Thyroid gland (tissue), 4 donors: ENCODE measurements around the gene ITGB1BP1. TPM values are rescaled to one million over a fixed set of nuclear protein-coding genes. Genes with fewer than 3 reads are reported as not detected.
A peak's percentile ranks its signal among the peaks of the same experiment; 100 is the strongest.

ENCODE experiments used
- DNase-seq, 2 donors: peaks; one replicate each; pipeline ENCODE4 v3.0.0-alpha.2; 2019
- H3K27ac ChIP-seq, 3 donors: fragments of 200-600 bp; sonication (generic); 1 replicate in 2 of 3; 2 replicates in 1 of 3; pipeline ENCODE4 v1.5.1; 2016 to 2019; ENCODE audit warnings: mild to moderate bottlenecking in 1 of 3, moderate library complexity in 1 of 3
- H3K27me3 ChIP-seq: fragments of 200-600 bp; sonication (generic); one replicate; pipeline ENCODE4 v1.5.1; 2019
- H3K36me3 ChIP-seq, 2 donors: fragments of 200-600 bp; sonication (generic); one replicate each; pipeline ENCODE4 v1.5.1; 2016 to 2019
- H3K4me1 ChIP-seq, 2 donors: fragments of 200-600 bp; sonication (generic); one replicate each; pipeline ENCODE4 v1.5.1; 2017 to 2019
- H3K4me3 ChIP-seq, 3 donors: fragments of 200-600 bp; sonication (generic); replicated peaks in 1 of 3; 1 replicate in 2 of 3; 2 replicates in 1 of 3; pipeline ENCODE4 v1.5.1; 2016; ENCODE audit warnings: mild to moderate bottlenecking in 1 of 3
- H3K9me3 ChIP-seq: fragments of 200-600 bp; sonication (generic); one replicate; pipeline ENCODE4 v1.5.1; 2017
- POLR2A ChIP-seq, 2 donors: fragments of 450-650 bp; IDR thresholded peaks; one replicate each; pipeline ENCODE4 v1.6.1; 2017; ENCODE audit warnings: antibody characterized with exemption in 2 of 2, mild to moderate bottlenecking in 2 of 2, moderate library complexity in 1 of 2
- WGBS, 2 donors: methylation state at CpG; one replicate each; pipeline ENCODE4 v1.1.5; 2017; 5-methylcytosine and 5-hydroxymethylcytosine counted together
- intact Hi-C: fragments of 100-400 bp; cut with DNase I; formaldehyde crosslinking; loops from one replicate; pipeline ENCODE4 v1.15.1; 2023
- total RNA-seq, 4 donors: library from RNA; depleted of rRNA; stranded (reverse); fragments of >200 nt; gene quantifications; one replicate each; pipeline ENCODE4 v1.2.3, GENCODE V29; 2016
- TF ChIP-seq, protein P1 (sequence below), 6 experiments: fragments of 200-600 bp in 3 of 6; fragments of 450-650 bp in 3 of 6; sonication (generic) in 3 of 6; IDR thresholded peaks; one replicate each; pipeline ENCODE4 v1.5.1; 2016 to 2019; ENCODE audit warnings: antibody characterized with exemption in 6 of 6, mild to moderate bottlenecking in 2 of 6, inconsistent platforms in 1 of 6, moderate library complexity in 1 of 6

The ITGB1BP1 gene
- total RNA-seq, 4 donors from 2014 or later, result 39.4 to 73.4 (median 45.8) TPM

DNA sequence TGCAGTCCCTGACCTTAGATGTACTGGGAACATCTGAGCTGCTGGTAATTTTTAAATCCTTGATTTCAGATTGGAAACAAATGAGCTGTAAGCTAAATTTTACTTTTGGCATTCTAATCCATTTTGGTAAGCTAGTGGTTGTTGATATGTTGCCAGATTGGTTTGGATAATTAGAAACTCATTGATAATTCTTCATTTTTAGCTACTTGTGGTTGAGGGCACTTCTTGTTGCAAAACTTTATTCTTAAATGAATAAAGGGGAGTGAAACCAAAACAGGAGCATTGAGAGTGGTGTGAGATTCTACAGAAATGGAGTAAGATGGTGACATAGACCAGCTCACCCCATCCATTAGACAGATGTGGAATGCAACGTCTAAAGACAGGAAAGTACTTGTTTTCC is 64.5 kb downstream of the ITGB1BP1 start:
- TF ChIP-seq POLR2A (IDR thresholded peaks at IDR 0.05), result no peak
- TF ChIP-seq, protein P1, sequence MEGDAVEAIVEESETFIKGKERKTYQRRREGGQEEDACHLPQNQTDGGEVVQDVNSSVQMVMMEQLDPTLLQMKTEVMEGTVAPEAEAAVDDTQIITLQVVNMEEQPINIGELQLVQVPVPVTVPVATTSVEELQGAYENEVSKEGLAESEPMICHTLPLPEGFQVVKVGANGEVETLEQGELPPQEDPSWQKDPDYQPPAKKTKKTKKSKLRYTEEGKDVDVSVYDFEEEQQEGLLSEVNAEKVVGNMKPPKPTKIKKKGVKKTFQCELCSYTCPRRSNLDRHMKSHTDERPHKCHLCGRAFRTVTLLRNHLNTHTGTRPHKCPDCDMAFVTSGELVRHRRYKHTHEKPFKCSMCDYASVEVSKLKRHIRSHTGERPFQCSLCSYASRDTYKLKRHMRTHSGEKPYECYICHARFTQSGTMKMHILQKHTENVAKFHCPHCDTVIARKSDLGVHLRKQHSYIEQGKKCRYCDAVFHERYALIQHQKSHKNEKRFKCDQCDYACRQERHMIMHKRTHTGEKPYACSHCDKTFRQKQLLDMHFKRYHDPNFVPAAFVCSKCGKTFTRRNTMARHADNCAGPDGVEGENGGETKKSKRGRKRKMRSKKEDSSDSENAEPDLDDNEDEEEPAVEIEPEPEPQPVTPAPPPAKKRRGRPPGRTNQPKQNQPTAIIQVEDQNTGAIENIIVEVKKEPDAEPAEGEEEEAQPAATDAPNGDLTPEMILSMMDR (IDR thresholded peaks at IDR 0.05), result no peak
- DNase-seq, result no peak
- no peaks in the 10 kb centered on the region for H3K27me3 ChIP-seq
- H3K4me3 ChIP-seq, result no peak overlapping the region
- peaks cover 6 to 15% of the 10 kb centered on the region in 2 donors for H3K36me3 ChIP-seq
- no peaks in the 10 kb centered on the region for H3K9me3 ChIP-seq
- H3K4me1 ChIP-seq, result peaks cover 0 to 14% of the 10 kb centered on the region in 2 donors
- intact Hi-C loops, result no loop called here
- WGBS, 2 donors, result 63 to 70% methylated on average over 1 of the region's 1 CpG
- no peak overlapping the region for H3K27ac ChIP-seq

GRCh38 chr2:9356261-9356660 is 67.1 kb downstream of the ITGB1BP1 start:
- Histone ChIP-seq H3K4me3 (no peak overlapping the region), H3K27ac (peak overlapping the region in 1 of 3 donors; percentile 8), H3K36me3 (peaks cover 6 to 17% of the 10 kb centered on the region in 2 donors), H3K9me3 (no peaks in the 10 kb centered on the region), H3K4me1 (peaks cover 0 to 14% of the 10 kb centered on the region in 2 donors), H3K27me3 (no peaks in the 10 kb centered on the region)
- TF ChIP-seq, protein P1 (IDR thresholded peaks at IDR 0.05), result no peak
- TF ChIP-seq POLR2A (IDR thresholded peaks at IDR 0.05), result no peak
- intact Hi-C loops, result no loop called here
- peak in 1 of 2 donors; percentile 21 for DNase-seq
- 57 to 65% methylated on average over 11 of the region's 11 CpGs for WGBS, 2 donors

GRCh38 chr2:9355716-9356115 is 67.6 kb downstream of the ITGB1BP1 start:
- TF ChIP-seq, protein P1 (IDR thresholded peaks at IDR 0.05), result no peak
- TF ChIP-seq POLR2A (IDR thresholded peaks at IDR 0.05), result no peak
- no peak for DNase-seq
- H3K36me3 ChIP-seq, result peaks cover 9 to 22% of the 10 kb centered on the region in 2 donors
- WGBS, 2 donors, result 70 to 80% methylated on average over 4 of the region's 4 CpGs
- intact Hi-C loops, result no loop called here
- no peaks in the 10 kb centered on the region for H3K27me3 ChIP-seq
- no peak overlapping the region for H3K4me3 ChIP-seq
- H3K4me1 ChIP-seq, result peaks cover 0 to 14% of the 10 kb centered on the region in 2 donors
- peak overlapping the region in 1 of 3 donors; percentile 8 for H3K27ac ChIP-seq
- H3K9me3 ChIP-seq, result no peaks in the 10 kb centered on the region

GRCh38 chr2:9355270-9355669 is 68.1 kb downstream of the ITGB1BP1 start:
- DNase-seq, result no peak
- peaks cover 0 to 14% of the 10 kb centered on the region in 2 donors for H3K4me1 ChIP-seq
- no peak overlapping the region for H3K4me3 ChIP-seq
- no peaks in the 10 kb centered on the region for H3K27me3 ChIP-seq
- peaks cover 9 to 24% of the 10 kb centered on the region in 2 donors for H3K36me3 ChIP-seq
- H3K27ac ChIP-seq, result peak overlapping the region in 1 of 3 donors; percentile 8
- intact Hi-C loops, result no loop called here
- H3K9me3 ChIP-seq, result no peaks in the 10 kb centered on the region
- 83 to 88% methylated on average over 3 of the region's 3 CpGs for WGBS, 2 donors
- no peak for TF ChIP-seq POLR2A (IDR thresholded peaks at IDR 0.05)
- TF ChIP-seq, protein P1 (IDR thresholded peaks at IDR 0.05), result no peak

DNA sequence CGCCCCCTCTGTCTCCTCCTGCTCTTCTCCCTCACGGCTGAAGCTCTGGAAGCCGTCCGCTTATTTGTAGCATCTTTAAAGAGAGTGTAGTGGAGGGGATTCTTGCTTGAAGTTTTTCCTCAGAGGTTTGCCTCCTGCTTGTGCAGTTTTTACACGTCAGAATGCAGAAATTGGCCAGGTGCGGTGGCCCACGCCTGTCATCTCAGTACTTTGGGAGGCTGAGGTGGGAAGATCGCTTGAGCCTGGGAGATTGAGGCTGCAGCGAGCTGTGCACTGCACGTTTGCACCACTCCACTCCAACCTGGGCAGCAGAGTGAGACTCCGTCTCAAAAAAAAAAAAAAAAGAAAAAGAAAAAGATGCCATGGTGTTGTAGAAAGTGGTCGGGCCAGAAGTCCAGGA is 69.0 kb downstream of the ITGB1BP1 start:
- H3K27me3 ChIP-seq, result no peaks in the 10 kb centered on the region
- peaks cover 9 to 24% of the 10 kb centered on the region in 2 donors for H3K36me3 ChIP-seq
- intact Hi-C loops, result no loop called here
- WGBS, 2 donors, result 89 to 91% methylated on average over 12 of the region's 12 CpGs
- no peak for DNase-seq
- no peak overlapping the region for H3K27ac ChIP-seq
- peaks cover 0 to 14% of the 10 kb centered on the region in 2 donors for H3K4me1 ChIP-seq
- TF ChIP-seq POLR2A (IDR thresholded peaks at IDR 0.05), result no peak
- H3K9me3 ChIP-seq, result no peaks in the 10 kb centered on the region
- no peak overlapping the region for H3K4me3 ChIP-seq

Other genes starting within 250 kb of the ITGB1BP1 start
- gene ASAP2, start 216.7 kb downstream of the ITGB1BP1 start, total RNA-seq, result 10 to 100 TPM; 40.3 to 55.3 (median 47.3) TPM
- gene CPSF3, start 126 bp upstream of the ITGB1BP1 start, total RNA-seq, result 10 to 100 TPM; 21.7 to 33.6 (median 29.1) TPM
- gene IAH1, start 51.0 kb upstream of the ITGB1BP1 start, total RNA-seq, result 10 to 100 TPM; 50.3 to 83.7 (median 62.5) TPM
- 10 to 100 TPM; 26.9 to 39.4 (median 31.3) TPM for gene ADAM17, start 132.3 kb upstream of the ITGB1BP1 start, total RNA-seq
- gene YWHAQ, start 207.5 kb upstream of the ITGB1BP1 start, total RNA-seq, result 100 to 1,000 TPM; 246 to 270 (median 265) TPM